GM21367 (cell line): ENCODE measurements around the gene TTLL9.

Experiments used
- ATAC-seq: cut with Tn5 transposase; IDR thresholded peaks from one replicate; pipeline ENCODE4 v1.9.1; 2021; ENCODE audit not compliant: unreplicated experiment

The TTLL9 gene

DNA sequence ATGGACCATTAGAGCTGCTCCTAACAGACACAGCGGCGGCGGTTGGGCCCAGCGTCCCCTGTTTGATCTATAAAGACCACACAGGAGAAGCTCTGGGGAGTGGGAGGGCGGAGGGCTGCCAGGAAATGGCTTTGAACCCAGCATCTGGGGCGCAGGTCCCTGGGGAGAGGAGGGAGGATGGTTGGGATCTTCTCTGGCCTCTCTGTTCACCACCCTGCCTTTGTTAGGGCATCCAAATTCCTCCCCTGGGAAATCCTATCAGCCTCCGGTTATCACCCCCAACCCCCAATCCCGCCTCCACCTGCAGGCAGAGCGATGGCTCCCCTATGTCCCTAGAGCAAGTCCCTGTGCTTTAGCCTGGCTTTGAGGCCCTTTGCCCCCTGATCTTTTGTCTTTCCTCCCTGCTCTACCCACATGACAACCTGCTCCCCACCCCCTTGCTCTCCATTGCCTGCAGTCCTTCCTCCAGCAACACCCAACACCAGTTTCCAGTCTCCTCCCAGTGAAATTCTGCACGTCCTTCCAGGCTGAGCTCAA is 104.6 kb downstream of the TTLL9 start:
- no peak for ATAC-seq

DNA sequence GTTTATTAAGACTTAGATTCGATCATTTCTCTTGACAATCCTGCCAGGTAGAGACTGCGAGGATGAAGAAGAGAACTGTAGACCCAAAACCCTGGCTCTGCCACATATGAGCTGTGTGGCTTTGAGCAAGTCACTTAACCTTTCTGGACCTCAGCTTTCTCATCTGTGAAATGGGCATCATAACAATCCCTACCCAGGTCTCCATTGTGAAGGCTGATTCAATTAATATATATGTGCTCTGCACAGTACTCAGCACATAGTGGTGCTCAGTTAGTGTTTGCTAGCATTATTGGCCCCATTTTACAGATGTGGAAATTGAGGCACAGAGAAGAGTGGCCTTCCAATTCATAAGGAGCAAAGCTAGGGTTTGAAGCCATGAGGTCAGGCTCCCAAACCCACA is 105.4 kb downstream of the TTLL9 start:
- no peak for ATAC-seq

DNA sequence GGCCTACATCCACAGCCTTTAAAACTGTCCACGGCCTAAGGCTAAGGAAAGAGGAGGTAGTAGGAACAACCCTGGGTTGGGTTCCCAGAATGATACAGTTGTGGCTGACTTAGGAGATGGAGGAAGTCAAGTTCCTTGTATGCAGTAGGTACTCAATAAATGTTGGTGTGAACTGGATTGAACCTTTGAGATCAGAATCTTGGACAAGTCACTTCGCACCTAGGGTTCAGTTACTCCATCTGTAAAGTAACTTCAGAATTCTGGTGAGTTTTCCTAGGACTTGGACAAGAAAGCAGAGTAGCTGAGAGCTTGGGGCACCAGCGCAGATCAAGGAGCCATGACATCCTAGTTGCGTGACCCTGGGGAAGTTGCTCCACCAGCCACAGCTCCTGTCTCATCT is 106.6 kb downstream of the TTLL9 start:
- ATAC-seq: no peak

DNA sequence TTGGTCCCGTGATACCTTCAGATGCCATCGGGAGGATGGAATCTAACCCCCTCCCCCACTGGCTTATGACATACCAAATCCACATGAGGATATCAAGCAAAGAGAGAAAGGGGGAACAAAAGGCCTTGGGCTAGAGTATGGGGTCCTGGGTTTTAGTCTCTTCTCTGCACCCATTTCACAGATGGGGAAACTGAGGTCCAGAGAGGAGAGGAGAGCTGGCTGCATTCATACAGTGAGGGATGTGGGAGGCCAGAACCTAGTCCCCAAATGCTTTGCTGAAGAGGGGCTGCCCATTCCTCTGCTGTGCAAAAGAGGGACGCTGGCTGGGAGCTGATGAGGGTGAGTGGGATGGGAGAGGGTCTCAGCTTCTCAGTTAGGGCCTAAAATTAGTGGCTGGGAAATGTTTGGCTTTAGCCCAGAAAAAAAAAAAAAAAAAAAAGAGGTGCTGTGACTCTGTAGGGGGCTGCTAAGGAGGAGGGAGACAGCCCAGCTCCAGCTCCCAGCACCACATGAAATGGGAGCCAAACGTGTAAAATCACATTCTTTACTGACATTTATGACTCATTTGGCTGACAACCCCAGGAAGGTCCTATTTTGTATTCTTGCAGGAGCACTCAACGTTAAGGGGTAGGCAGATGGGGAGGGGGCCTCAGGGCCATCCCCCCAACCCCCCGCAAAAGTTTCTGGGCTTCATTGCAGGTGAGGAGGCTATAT is 109.4 kb downstream of the TTLL9 start:
- no peak for ATAC-seq

DNA sequence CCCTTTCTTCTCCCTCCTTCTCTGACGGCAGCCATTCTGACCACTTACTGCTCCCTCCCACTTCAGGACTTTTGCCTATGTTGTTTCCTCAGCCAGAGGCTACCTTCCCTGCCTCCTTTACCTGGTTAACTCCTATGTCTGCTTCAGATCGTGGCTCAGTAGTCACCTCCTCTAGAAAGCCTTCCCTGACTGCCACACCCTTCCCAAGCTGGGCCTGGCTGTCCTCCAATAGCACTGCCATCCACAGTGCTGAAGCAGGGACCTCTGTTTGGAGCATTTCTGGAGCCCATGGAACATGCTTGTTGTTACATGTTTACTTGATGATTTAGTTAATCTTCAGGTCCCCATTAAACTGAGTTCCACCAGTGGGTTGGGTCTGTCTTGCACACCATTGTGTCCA is 111.3 kb downstream of the TTLL9 start:
- ATAC-seq: no peak

DNA sequence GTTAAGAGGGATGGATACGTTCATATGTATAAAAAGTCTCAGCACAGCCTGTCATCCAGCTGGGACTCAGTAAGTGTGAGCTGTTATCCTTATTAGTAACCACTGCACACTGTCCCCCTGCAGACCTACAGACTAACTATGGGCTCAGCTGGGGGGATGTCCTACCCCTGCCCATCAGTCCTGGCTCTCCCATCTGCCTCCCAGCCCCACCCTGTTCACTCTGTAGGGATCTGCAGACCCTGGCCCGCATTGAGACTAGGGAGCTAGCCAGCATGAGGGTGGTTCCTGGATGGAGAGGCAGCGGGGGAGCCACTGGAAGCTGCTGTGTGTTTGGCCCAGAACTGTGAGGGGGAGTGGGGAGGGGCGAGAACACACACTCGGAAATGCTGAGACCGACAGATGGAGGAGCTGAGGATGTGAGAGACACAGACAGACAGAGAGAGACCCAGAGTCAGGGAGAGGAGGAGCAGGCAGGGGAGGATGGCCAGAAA is 114.6 kb downstream of the TTLL9 start:
- no peak for ATAC-seq

DNA sequence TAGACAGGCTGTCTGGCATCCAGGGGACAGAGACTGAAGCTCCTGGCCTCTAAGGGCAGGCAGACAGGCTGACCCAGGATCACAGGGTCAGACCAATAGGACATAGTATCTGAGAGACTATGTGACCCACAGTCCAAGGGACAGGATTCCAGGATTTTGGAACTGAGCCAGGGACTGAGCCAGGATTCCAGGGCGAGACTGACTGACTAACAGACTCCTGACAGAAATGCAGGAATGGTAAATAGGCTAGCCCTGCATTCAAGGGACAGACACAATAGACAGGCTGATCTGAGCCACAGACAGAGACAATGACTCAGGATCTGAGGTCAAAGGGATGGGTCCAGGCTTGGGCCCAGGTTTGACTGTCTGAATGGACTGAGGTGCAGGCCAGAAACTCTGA is 117.3 kb downstream of the TTLL9 start:
- ATAC-seq: no peak

DNA sequence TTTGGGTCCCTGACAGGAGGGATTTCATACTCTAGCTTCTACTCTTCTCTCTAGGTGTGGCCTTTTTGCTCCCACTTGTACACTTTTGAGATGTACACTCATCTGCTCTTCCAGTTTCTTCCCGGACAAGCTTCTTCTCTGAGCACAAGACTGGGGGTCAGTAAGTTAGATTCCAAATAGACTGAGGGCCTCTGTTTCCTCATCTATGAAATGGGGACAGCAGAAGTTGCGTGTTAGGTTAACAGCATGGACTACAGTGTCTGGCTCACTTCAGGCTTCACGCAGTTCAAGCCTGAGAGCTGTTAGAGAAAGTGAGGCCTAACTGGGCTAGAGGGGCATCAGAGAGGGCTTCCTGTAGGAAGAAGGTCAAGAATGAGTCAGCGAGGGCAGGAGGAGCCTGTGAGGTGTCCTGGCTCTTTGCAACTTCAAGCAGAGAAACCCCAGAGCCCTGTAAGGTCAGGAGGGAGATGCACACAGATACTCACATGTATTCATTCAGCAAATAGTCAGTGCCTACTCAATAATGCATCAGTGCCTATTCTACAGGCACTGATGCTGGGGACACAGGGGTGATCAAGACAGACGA is 118.1 kb downstream of the TTLL9 start:
- no peak for ATAC-seq

DNA sequence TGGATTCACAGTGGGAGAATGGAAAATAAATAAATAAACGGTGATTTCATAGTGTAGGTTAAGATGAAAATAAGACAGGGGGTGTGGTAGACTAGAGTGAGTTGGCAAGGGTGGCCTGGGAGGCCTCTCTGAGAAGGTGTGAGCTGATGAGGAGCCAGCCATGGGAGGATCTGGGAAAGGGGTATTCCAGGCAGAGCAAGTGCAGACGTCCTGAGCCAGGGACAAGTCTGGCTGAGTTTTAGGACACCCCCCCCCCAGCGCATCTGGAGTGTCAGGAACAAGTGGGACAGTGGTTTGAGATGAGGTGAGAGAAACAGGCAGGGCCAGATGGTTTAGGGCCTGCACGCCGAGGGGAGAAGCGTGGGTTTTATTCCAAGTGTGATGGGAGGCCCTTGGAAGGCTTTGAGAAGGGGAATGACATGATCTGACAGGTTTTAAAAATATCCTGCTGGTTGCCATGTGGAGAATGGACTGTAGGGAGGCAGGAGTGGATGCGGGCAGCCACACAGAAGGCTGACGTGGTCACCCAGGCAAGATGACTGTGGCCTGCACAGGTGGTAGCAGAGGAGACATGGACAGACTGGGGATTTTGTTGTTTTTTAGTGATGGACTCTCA is 118.7 kb downstream of the TTLL9 start:
- no peak for ATAC-seq

DNA sequence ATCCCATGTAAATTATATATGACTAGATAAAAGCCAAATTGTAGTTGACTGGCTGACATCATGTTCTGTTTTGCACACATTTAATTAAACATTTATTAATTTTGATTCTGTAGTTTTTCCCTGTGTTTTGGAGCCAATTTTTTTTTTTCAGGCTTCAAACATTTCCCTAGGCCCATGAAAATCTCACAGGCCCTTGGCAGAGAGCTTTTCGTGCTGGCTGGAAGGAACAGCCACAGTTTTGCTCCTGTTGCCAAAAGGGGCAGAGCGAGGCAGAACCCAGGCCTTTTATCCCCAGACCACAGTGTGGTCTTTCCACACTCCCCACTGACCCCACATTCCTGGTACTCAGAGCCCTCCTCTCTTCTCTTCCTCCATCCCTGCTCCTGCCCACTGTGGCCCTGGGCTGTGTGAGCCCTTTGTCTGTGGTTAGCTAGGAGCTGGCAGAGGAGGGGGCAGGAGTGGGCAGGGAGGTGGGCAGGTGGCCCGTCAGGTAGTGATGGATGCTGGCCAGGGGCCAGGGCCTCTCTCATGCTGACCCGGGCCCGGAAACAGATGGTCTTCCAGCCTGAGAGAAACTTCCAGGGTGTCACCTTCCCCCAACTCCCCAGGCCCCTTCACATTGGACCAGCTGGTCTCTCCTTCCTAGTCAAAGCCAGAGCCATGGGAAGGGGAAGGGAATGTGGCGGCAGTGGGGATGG is 120.4 kb downstream of the TTLL9 start:
- no peak for ATAC-seq

DNA sequence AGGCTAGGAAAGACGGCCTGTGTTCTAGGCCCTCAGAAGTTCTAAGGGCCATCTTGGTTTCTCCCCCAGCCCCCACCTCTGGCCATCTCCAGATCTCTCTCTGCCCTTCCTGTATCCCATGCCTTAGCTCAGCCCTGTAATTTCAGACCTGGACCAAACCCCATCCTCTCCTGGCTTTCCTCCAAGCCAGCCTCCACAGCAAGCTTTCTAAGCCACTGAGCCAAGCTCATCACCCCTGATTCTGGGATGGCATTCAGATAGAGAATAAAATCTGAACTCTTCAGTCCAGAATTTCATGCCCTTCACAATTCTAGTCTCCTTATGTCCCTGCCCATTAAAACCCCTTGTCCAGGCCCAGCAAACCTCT is 120.9 kb downstream of the TTLL9 start:
- no peak for ATAC-seq

DNA sequence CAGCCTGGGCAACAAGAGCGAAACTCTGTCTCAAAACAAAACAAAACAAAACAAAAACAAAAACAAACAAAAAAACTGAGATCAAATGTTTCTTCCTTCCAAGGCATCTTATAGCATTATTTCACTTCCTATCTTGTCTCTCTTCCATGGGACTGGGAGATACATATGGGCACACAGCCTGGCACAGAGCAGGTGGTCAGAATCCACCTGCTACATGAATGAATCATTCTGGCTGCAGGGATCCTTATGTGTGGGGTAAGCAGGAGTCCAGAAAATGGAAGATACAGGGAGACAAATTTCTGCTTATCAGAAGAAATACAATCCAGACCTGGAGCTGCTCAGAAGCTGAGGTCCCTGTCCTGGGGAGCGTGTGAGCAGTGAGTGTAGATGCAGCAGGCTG is 121.7 kb downstream of the TTLL9 start:
- no peak for ATAC-seq
